Measurements from ENCODE around the gene LGR6.

Gene LGR6

GRCh38 chr1:202221911-202222909 lies 28.6 kb downstream of the LGR6 start (continued):
- TF ChIP-seq ZNF398 (tag by site-specific recombination; IDR thresholded peaks at IDR 0.05) (peak; percentile 94), ZBTB8A (tag by site-specific recombination; IDR thresholded peaks at IDR 0.05) (peak; percentile 42), TCF7L2 (IDR thresholded peaks at IDR 0.05; ENCODE audit: borderline replicate concordance, low read depth, low read length) (peak; percentile 80), BCL6B (tag by site-specific recombination; IDR thresholded peaks at IDR 0.05) (no peak), ZNF560 (tag by site-specific recombination; IDR thresholded peaks at IDR 0.05; ENCODE audit: borderline replicate concordance) (no peak), KLF8 (tag by site-specific recombination; IDR thresholded peaks at IDR 0.05) (no peak), ZIC2 (tag by site-specific recombination; IDR thresholded peaks at IDR 0.05) (peak; percentile 78), ZNF274 (IDR thresholded peaks at IDR 0.05; ENCODE audit: low read length) (no peak), ZNF274 (tag by site-specific recombination; IDR thresholded peaks at IDR 0.05; ENCODE audit: borderline replicate concordance) (no peak), ZBTB44 (tag by site-specific recombination; IDR thresholded peaks at IDR 0.05) (peak; percentile 79), ZNF837 (tag by site-specific recombination; IDR thresholded peaks at IDR 0.05) (no peak)

- Histone ChIP-seq H3K9me3 (ENCODE audit: control insufficient read depth, insufficient read depth, low read depth, low read length) (no peaks in the 10 kb centered on the region), H3K36me3 (ENCODE audit: control insufficient read depth in 2 of 2, insufficient read depth in 1 of 2, low read length in 2 of 2) (no peaks in the 10 kb centered on the region), H3K27ac (ENCODE audit: extremely low read depth, low read depth, low read length) (no peak overlapping the region), H3K4me1 (ENCODE audit: control insufficient read depth, insufficient read depth, low read length) (no peaks in the 10 kb centered on the region; the same call in 1 of the 2 replicates), H3K4me3 (ENCODE audit: low read depth, low read length) (no peak overlapping the region)
- POLR2A ChIA-PET: no interaction called here
- TF ChIP-seq ZNF555 (tag by site-specific recombination; conservative IDR thresholded peaks at IDR 0.05): no peak
- no peak for TF ChIP-seq ZNF19 (tag by site-specific recombination; IDR thresholded peaks at IDR 0.05; ENCODE audit: low read depth)
- TF ChIP-seq OVOL3 (tag by site-specific recombination; IDR thresholded peaks at IDR 0.05): no peak
- TF ChIP-seq ZNF837 (tag by site-specific recombination; IDR thresholded peaks at IDR 0.05): no peak
- peak; percentile 80 for TF ChIP-seq SCRT2 (tag by site-specific recombination; IDR thresholded peaks at IDR 0.05)
- TF ChIP-seq PRDM10 (tag by site-specific recombination; IDR thresholded peaks at IDR 0.05): peak; percentile 14; the same call in 1 of the 2 replicates
- no peak for TF ChIP-seq GLI4 (tag by site-specific recombination; IDR thresholded peaks at IDR 0.05)
- no peak for TF ChIP-seq ZNF221 (tag by site-specific recombination; IDR thresholded peaks at IDR 0.05; ENCODE audit: borderline replicate concordance)
- no peak for TF ChIP-seq ZNF354C (tag by site-specific recombination; IDR thresholded peaks at IDR 0.05; ENCODE audit: borderline replicate concordance, low read depth)
- no peak for TF ChIP-seq HOXD13 (CRISPR knock-in tag; IDR thresholded peaks at IDR 0.05; ENCODE audit: borderline replicate concordance)
- CTCF ChIA-PET: interaction anchor here (0.5 to 4.8 kb wide), 3 partner anchors 9 to 342 kb away, joined by 3 to 28 read pairs (median 4); no protein-coding TSS in a partner anchor
These were observed 29.7 kb downstream of the LGR6 start for GRCh38 chr1:202223121-202223860.
